Thoracic aorta (tissue), 2 donors: ENCODE measurements around the gene ZNFX1. TPM values are rescaled to one million over a fixed set of nuclear protein-coding genes. Genes with fewer than 3 reads are reported as not detected.
A peak's percentile ranks its signal among the peaks of the same experiment; 100 is the strongest.

Experiments used
- ATAC-seq: fragments of 150-250 bp; one replicate; pipeline ENCODE4 v1.8.0; 2017; ENCODE audit warnings: low read depth; ENCODE audit not compliant: insufficient number of reproducible peaks, low FRiP score
- DNase-seq: peaks from one replicate; pipeline ENCODE4 v3.0.0-alpha.2; 2020; ENCODE audit warnings: low spot score
- H3K27ac ChIP-seq, 2 donors: fragments of 200-600 bp; sonication (generic); 1 replicate in 1 of 2; 2 replicates in 1 of 2; pipeline ENCODE4 v1.5.1; 2016; ENCODE audit warnings: mild to moderate bottlenecking in 2 of 2, moderate library complexity in 2 of 2
- H3K27me3 ChIP-seq: fragments of 200-600 bp; sonication (generic); replicated peaks from 2 replicates; pipeline ENCODE4 v1.6.0; 2016; ENCODE audit warnings: mild to moderate bottlenecking; ENCODE audit not compliant: insufficient read depth
- H3K36me3 ChIP-seq: fragments of 200-600 bp; sonication (generic); one replicate; pipeline ENCODE4 v1.5.1; 2016
- H3K4me1 ChIP-seq, 2 donors: fragments of 200-600 bp; sonication (generic); 1 replicate in 1 of 2; 2 replicates in 1 of 2; pipeline versions ENCODE4 v1.5.1 to v1.6.0; 2016; ENCODE audit warnings: low read depth in 2 of 2, mild to moderate bottlenecking in 1 of 2; ENCODE audit not compliant: control insufficient read depth in 1 of 2
- H3K4me3 ChIP-seq: fragments of 200-600 bp; sonication (generic); 2 replicates; pipeline ENCODE4 v1.5.1; 2016; ENCODE audit warnings: mild to moderate bottlenecking
- H3K9me3 ChIP-seq: fragments of 200-600 bp; sonication (generic); 2 replicates; pipeline ENCODE4 v1.5.1; 2016
- CTCF ChIP-seq: fragments of 200-600 bp; sonication (generic); IDR thresholded peaks from one replicate; pipeline ENCODE4 v1.5.1; 2019; ENCODE audit warnings: antibody characterized with exemption
- total RNA-seq, 2 donors: library from RNA; depleted of rRNA; stranded (reverse); fragments of >200 nt; gene quantifications; one replicate each; pipeline versions ENCODE4 v1.1.0 to v1.2.3, GENCODE V29; 2016

The ZNFX1 gene
- total RNA-seq, 2 donors from 2014 or later, result 65.3 to 74.7 TPM

GRCh38 chr20:49273696-49274277, 4.1 kb downstream of the ZNFX1 start:
- Histone ChIP-seq H3K27ac (no peak overlapping the region), H3K36me3 (peaks cover 29% of the 10 kb centered on the region), H3K4me1 (peaks cover 26 to 54% of the 10 kb centered on the region in 2 donors), H3K4me3 (no peak overlapping the region), H3K9me3 (no peaks in the 10 kb centered on the region), H3K27me3 (no peaks in the 10 kb centered on the region)
- no peak for ATAC-seq
- no peak for TF ChIP-seq CTCF
- DNase-seq, result no peak

GRCh38 chr20:49272654-49273053, 5.2 kb downstream of the ZNFX1 start:
- Histone ChIP-seq H3K9me3 (no peaks in the 10 kb centered on the region), H3K27me3 (no peaks in the 10 kb centered on the region), H3K4me1 (peaks cover 28 to 64% of the 10 kb centered on the region in 2 donors), H3K27ac (no peak overlapping the region), H3K36me3 (peaks cover 29% of the 10 kb centered on the region), H3K4me3 (no peak overlapping the region)
- ATAC-seq (no peak), DNase-seq (no peak)
- no peak for TF ChIP-seq CTCF

GRCh38 chr20:49270736-49271135, 7.1 kb downstream of the ZNFX1 start:
- ATAC-seq (no peak), DNase-seq (no peak)
- no peaks in the 10 kb centered on the region for H3K9me3 ChIP-seq
- H3K36me3 ChIP-seq, result peaks cover 30% of the 10 kb centered on the region
- H3K4me1 ChIP-seq, result peaks cover 26 to 64% of the 10 kb centered on the region in 2 donors
- H3K27ac ChIP-seq, result no peak overlapping the region
- no peak overlapping the region for H3K4me3 ChIP-seq
- H3K27me3 ChIP-seq, result no peaks in the 10 kb centered on the region
- no peak for TF ChIP-seq CTCF

GRCh38 chr20:49270177-49270576, 7.7 kb downstream of the ZNFX1 start:
- Histone ChIP-seq H3K27ac (peak overlapping the region in 1 of 2 donors; percentile 18), H3K4me3 (peak overlapping the region; percentile 50), H3K27me3 (no peaks in the 10 kb centered on the region), H3K9me3 (no peaks in the 10 kb centered on the region), H3K4me1 (peaks cover 21 to 58% of the 10 kb centered on the region in 2 donors), H3K36me3 (peaks cover 35% of the 10 kb centered on the region)
- DNase-seq (no peak), ATAC-seq (no peak)
- no peak for TF ChIP-seq CTCF

GRCh38 chr20:49268600-49269365, 9.1 kb downstream of the ZNFX1 start:
- Histone ChIP-seq H3K27ac (no peak overlapping the region), H3K4me3 (peak overlapping the region; percentile 37), H3K9me3 (no peaks in the 10 kb centered on the region), H3K4me1 (peaks cover 19 to 53% of the 10 kb centered on the region in 2 donors), H3K36me3 (peaks cover 45% of the 10 kb centered on the region), H3K27me3 (no peaks in the 10 kb centered on the region)
- no peak for TF ChIP-seq CTCF
- no peak for ATAC-seq
- no peak for DNase-seq
